CD14-positive monocyte (primary cell): ENCODE measurements around the gene WHAMM. TPM values are rescaled to one million over a fixed set of nuclear protein-coding genes. Genes with fewer than 3 reads are reported as not detected.

Experiments
- DNase-seq, 3 donors: peaks; one replicate each; pipeline ENCODE4 v3.0.0-alpha.2; 2011 to 2022
- H2AFZ ChIP-seq: 2 replicates; pipeline ENCODE4 v1.6.0; 2012; ENCODE audit warnings: mild to moderate bottlenecking, low read depth, low read length, inconsistent platforms; ENCODE audit not compliant: insufficient read depth, poor library complexity, severe bottlenecking
- H3K27ac ChIP-seq, 2 donors: 1 replicate in 1 of 2; 2 replicates in 1 of 2; pipeline ENCODE4 v1.5.1; 2012 to 2013; ENCODE audit warnings: low read length in 2 of 2, control low read depth in 1 of 2, inconsistent platforms in 1 of 2, low read depth in 1 of 2, mild to moderate bottlenecking in 1 of 2
- H3K27me3 ChIP-seq, 2 donors: one replicate each; pipeline versions ENCODE4 v1.6.0 to v1.6.1; 2011 to 2013; ENCODE audit warnings: low read length in 2 of 2; ENCODE audit not compliant: control insufficient read depth in 2 of 2, insufficient read depth in 2 of 2
- H3K36me3 ChIP-seq, 2 donors: replicated peaks in 1 of 2; 1 replicate in 1 of 2; 2 replicates in 1 of 2; pipeline versions ENCODE4 v1.5.1 to v1.6.1; 2012 to 2013; ENCODE audit warnings: low read length in 2 of 2, control low read depth in 1 of 2, inconsistent platforms in 1 of 2, mild to moderate bottlenecking in 1 of 2; ENCODE audit not compliant: insufficient read depth in 2 of 2, control insufficient read depth in 1 of 2
- H3K4me1 ChIP-seq, 2 donors: 1 replicate in 1 of 2; 2 replicates in 1 of 2; pipeline versions ENCODE4 v1.5.1 to v1.6.1; 2012 to 2013; ENCODE audit warnings: low read length in 2 of 2, control low read depth in 1 of 2, inconsistent platforms in 1 of 2, mild to moderate bottlenecking in 1 of 2, moderate library complexity in 1 of 2; ENCODE audit not compliant: insufficient read depth in 2 of 2, control insufficient read depth in 1 of 2
- H3K4me2 ChIP-seq: replicated peaks from 2 replicates; pipeline ENCODE3; 2012; ENCODE audit warnings: low read length, moderate library complexity, mild to moderate bottlenecking; ENCODE audit not compliant: poor library complexity, severe bottlenecking; ENCODE audit errors: extremely low read depth
- H3K4me3 ChIP-seq, 3 experiments: fragments of 200-600 bp in 1 of 3; sonication (generic) in 1 of 3; replicated peaks in 1 of 3; 1 replicate in 2 of 3; 2 replicates in 1 of 3; pipeline ENCODE4 v1.5.1; 2011 to 2013; ENCODE audit warnings: low read length in 3 of 3, mild to moderate bottlenecking in 3 of 3, control low read depth in 2 of 3, low read depth in 2 of 3, inconsistent platforms in 1 of 3, moderate library complexity in 1 of 3
- H3K79me2 ChIP-seq: 2 replicates; pipeline ENCODE4 v1.6.0; 2012; ENCODE audit warnings: mild to moderate bottlenecking, control low read depth, inconsistent platforms, low read length, moderate library complexity; ENCODE audit not compliant: insufficient read depth
- H3K9ac ChIP-seq: 2 replicates; pipeline ENCODE4 v1.6.0; 2017; ENCODE audit warnings: low read length, mild to moderate bottlenecking; ENCODE audit not compliant: insufficient read depth, poor library complexity, severe bottlenecking
- H3K9me3 ChIP-seq, 2 donors: replicated peaks in 1 of 2; 1 replicate in 1 of 2; 2 replicates in 1 of 2; pipeline versions ENCODE4 v1.5.1 to v1.6.1; 2012 to 2013; ENCODE audit warnings: low read length in 2 of 2, control low read depth in 1 of 2; ENCODE audit not compliant: control insufficient read depth in 1 of 2, insufficient read depth in 1 of 2
- H4K20me1 ChIP-seq: 2 replicates; pipeline ENCODE4 v1.6.0; 2012; ENCODE audit warnings: mild to moderate bottlenecking, low read length, control low read depth, moderate library complexity; ENCODE audit not compliant: insufficient read depth
- H3K27ac Mint-ChIP-seq, 7 donors: one replicate each; pipeline ENCODE4 v1.8.0; 2020; ENCODE audit warnings: mild to moderate bottlenecking in 7 of 7, mixed read lengths in 7 of 7, moderate library complexity in 6 of 7, inconsistent platforms in 2 of 7
- H3K27me3 Mint-ChIP-seq, 3 donors: one replicate each; pipeline ENCODE4 v1.8.0; 2021 to 2022; ENCODE audit warnings: low read depth in 3 of 3, mild to moderate bottlenecking in 3 of 3, mixed read lengths in 3 of 3, moderate library complexity in 3 of 3, inconsistent platforms in 1 of 3
- H3K36me3 Mint-ChIP-seq, 2 donors: one replicate each; pipeline ENCODE4 v1.8.0; 2020; ENCODE audit warnings: mixed read lengths in 2 of 2, inconsistent platforms in 1 of 2, mild to moderate bottlenecking in 1 of 2
- H3K4me1 Mint-ChIP-seq: one replicate; pipeline ENCODE4 v1.8.0; 2020; ENCODE audit warnings: mild to moderate bottlenecking, mixed read lengths
- H3K4me3 Mint-ChIP-seq, 2 donors: one replicate each; pipeline ENCODE4 v1.8.0; 2020; ENCODE audit warnings: mild to moderate bottlenecking in 2 of 2, mixed read lengths in 2 of 2, moderate library complexity in 1 of 2
- H3K9me3 Mint-ChIP-seq, 7 donors: one replicate each; pipeline ENCODE4 v1.8.0; 2020 to 2022; ENCODE audit warnings: mixed read lengths in 7 of 7, mild to moderate bottlenecking in 6 of 7, moderate library complexity in 6 of 7, inconsistent platforms in 2 of 7
- CTCF ChIP-seq: fragments of 200-600 bp; IDR thresholded peaks from one replicate; pipeline ENCODE4 v1.8.0; 2022; ENCODE audit warnings: antibody characterized with exemption, mild to moderate bottlenecking
- WGBS: methylation state at CpG from one replicate; pipeline ENCODE4 v1.1.5; 2013; ENCODE audit warnings: missing lambda C conversion rate; ENCODE audit not compliant: insufficient coverage; 5-methylcytosine and 5-hydroxymethylcytosine counted together
- intact Hi-C, 2 donors: fragments of 100-400 bp; cut with micrococcal nuclease; formaldehyde crosslinking; loops; one replicate each; pipeline versions ENCODE4 v1.15.0 to v1.15.1; 2023
- polyA plus RNA-seq, 3 donors: library from polyadenylated mRNA; depleted of rRNA in 1 of 3; unstranded in 2 of 3; stranded (reverse) in 1 of 3; fragments of 300-500 nt in 2 of 3; fragments of >200 nt in 1 of 3; fragmentation: Illumina TruSeq in 2 of 3; gene quantifications; 1 replicate in 2 of 3; 2 replicates in 1 of 3; pipeline ENCODE4 v1.2.3, GENCODE V29; 2012 to 2021

The WHAMM gene
- polyA plus RNA-seq, 3 donors: 0.69 to 7.8 (median 0.92) TPM

DNA sequence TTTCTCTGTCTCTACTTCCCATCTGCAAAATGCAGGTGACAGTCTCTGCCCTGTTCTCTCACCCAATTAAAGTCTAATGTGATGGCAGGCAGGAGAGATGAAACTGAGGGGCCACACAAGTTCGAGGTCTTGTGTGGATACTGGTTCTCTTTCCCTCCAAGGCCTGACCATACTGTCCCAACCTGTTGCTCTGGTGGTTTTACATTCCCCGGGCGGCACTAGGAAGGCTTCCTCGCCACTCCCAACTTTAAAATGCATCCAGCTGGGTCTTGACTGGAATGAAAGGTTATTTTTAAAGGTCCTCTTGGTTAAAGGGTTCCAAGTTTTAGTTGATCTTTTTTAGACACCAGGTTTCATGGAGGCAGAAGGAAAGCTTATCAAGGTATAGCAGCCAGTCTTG lies 37.2 kb downstream of the WHAMM start:
- no peak overlapping the region for H3K4me2 ChIP-seq
- H3K27me3 ChIP-seq: no peaks in the 10 kb centered on the region
- H3K4me1 Mint-ChIP-seq: peaks cover 19% of the 10 kb centered on the region
- DNase-seq: no peak
- peaks cover 22 to 25% of the 10 kb centered on the region in 2 donors for H3K4me1 ChIP-seq
- no peak overlapping the region for H2AFZ ChIP-seq
- H3K36me3 ChIP-seq: no peaks in the 10 kb centered on the region
- H3K79me2 ChIP-seq: no peaks in the 10 kb centered on the region
- H3K27ac ChIP-seq: no peak overlapping the region
- H3K9me3 ChIP-seq: peaks cover 0 to 4% of the 10 kb centered on the region in 2 donors
- H3K36me3 Mint-ChIP-seq: peaks cover 0 to 3% of the 10 kb centered on the region in 2 donors
- peaks cover 0 to 4% (median 0%) of the 10 kb centered on the region in 7 donors for H3K9me3 Mint-ChIP-seq
- H3K4me3 Mint-ChIP-seq: no peak overlapping the region
- H3K4me3 ChIP-seq: no peak overlapping the region
- peak overlapping the region in 1 of 7 donors; percentile 79 for H3K27ac Mint-ChIP-seq
- intact Hi-C loops: loop anchor here (5.0 kb wide), 2 partner anchors 34 to 156 kb away; no protein-coding TSS in a partner anchor
- H3K27me3 Mint-ChIP-seq: peaks cover 0 to 2% (median 0%) of the 10 kb centered on the region in 3 donors
- no peak for TF ChIP-seq CTCF
- 86% methylated on average over 1 of the region's 4 CpGs for WGBS
- H3K9ac ChIP-seq: no peak overlapping the region
- no peaks in the 10 kb centered on the region for H4K20me1 ChIP-seq

- Mint-ChIP-seq H3K4me1 (peaks cover 23% of the 10 kb centered on the region), H3K27me3 (peaks cover 0 to 2% (median 0%) of the 10 kb centered on the region in 3 donors), H3K4me3 (no peak overlapping the region), H3K27ac (no peak overlapping the region), H3K36me3 (peaks cover 0 to 2% of the 10 kb centered on the region in 2 donors), H3K9me3 (peaks cover 0 to 4% (median 0%) of the 10 kb centered on the region in 7 donors)
- H3K27ac ChIP-seq: no peak overlapping the region
- peaks cover 25 to 26% of the 10 kb centered on the region in 2 donors for H3K4me1 ChIP-seq
- H4K20me1 ChIP-seq: no peaks in the 10 kb centered on the region
- peaks cover 0 to 4% of the 10 kb centered on the region in 2 donors for H3K9me3 ChIP-seq
- H3K27me3 ChIP-seq: no peaks in the 10 kb centered on the region
- H2AFZ ChIP-seq: no peak overlapping the region
- H3K4me2 ChIP-seq: no peak overlapping the region
- H3K36me3 ChIP-seq: no peaks in the 10 kb centered on the region
- intact Hi-C loops: loop anchor here (5.0 kb wide), 2 partner anchors 35 to 155 kb away; no protein-coding TSS in a partner anchor
- WGBS: 89% methylated on average over 8 of the region's 8 CpGs
- DNase-seq: no peak
- no peaks in the 10 kb centered on the region for H3K79me2 ChIP-seq
- no peak overlapping the region for H3K9ac ChIP-seq
- no peak for TF ChIP-seq CTCF
- no peak overlapping the region for H3K4me3 ChIP-seq
Observed at GRCh38 chr15:82847703-82848102, 38.3 kb downstream of the WHAMM start.
